Lung (tissue), 12 donors: ENCODE results near the gene SLC7A8. TPM values are rescaled to one million over a fixed set of nuclear protein-coding genes. Genes with fewer than 3 reads are reported as not detected.

Experiments
- ATAC-seq: fragments of 200-7000 bp; cut with Tn5 transposase; one replicate; pipeline ENCODE4 v1.9.1; 2020; ENCODE audit warnings: moderate number of reproducible peaks; ENCODE audit not compliant: insufficient read depth, low FRiP score
- DNase-seq, 3 donors: peaks; one replicate each; pipeline ENCODE4 v3.0.0-alpha.2; 2013 to 2017
- H3K27ac ChIP-seq, 2 donors: one replicate each; pipeline ENCODE4 v1.5.1; 2013; ENCODE audit warnings: mild to moderate bottlenecking in 2 of 2, moderate library complexity in 2 of 2, control low read depth in 1 of 2, inconsistent platforms in 1 of 2, low read depth in 1 of 2, low read length in 1 of 2
- H3K27me3 ChIP-seq, 3 donors: one replicate each; pipeline ENCODE4 v1.5.1; 2013; ENCODE audit warnings: low read length in 2 of 3; ENCODE audit not compliant: control insufficient read depth in 3 of 3, insufficient read depth in 3 of 3
- H3K36me3 ChIP-seq, 4 donors: one replicate each; pipeline ENCODE4 v1.5.1; 2013; ENCODE audit warnings: low read length in 4 of 4, mild to moderate bottlenecking in 1 of 4, moderate library complexity in 1 of 4; ENCODE audit not compliant: control insufficient read depth in 4 of 4, insufficient read depth in 4 of 4
- H3K4me1 ChIP-seq, 5 donors: one replicate each; pipeline ENCODE4 v1.5.1; 2013; ENCODE audit warnings: low read length in 5 of 5, mild to moderate bottlenecking in 2 of 5, moderate library complexity in 1 of 5; ENCODE audit not compliant: control insufficient read depth in 5 of 5, insufficient read depth in 5 of 5
- H3K4me3 ChIP-seq: one replicate; pipeline ENCODE4 v1.5.1; 2013; ENCODE audit warnings: mild to moderate bottlenecking, control low read depth, moderate library complexity
- H3K9ac ChIP-seq, 2 donors: one replicate each; pipeline ENCODE4 v1.5.1; 2013; ENCODE audit warnings: low read length in 2 of 2, control low read depth in 1 of 2; ENCODE audit not compliant: insufficient read depth in 1 of 2
- H3K9me3 ChIP-seq, 4 donors: one replicate each; pipeline ENCODE4 v1.5.1; 2013; ENCODE audit warnings: low read length in 3 of 4, mild to moderate bottlenecking in 1 of 4, moderate library complexity in 1 of 4; ENCODE audit not compliant: control insufficient read depth in 4 of 4, insufficient read depth in 3 of 4
- WGBS, 2 donors: extraction: QIAGEN DNeasy Blood & Tissue Kit; methylation state at CpG; one replicate each; pipeline ENCODE4 v1.1.7; 2013; 5-methylcytosine and 5-hydroxymethylcytosine counted together
- polyA plus RNA-seq, 2 donors: library from polyadenylated mRNA; stranded (reverse); fragments of 200-250 nt; gene quantifications; one replicate each; pipeline ENCODE4 v1.2.1, GENCODE V29; 2013
- total RNA-seq, 2 donors: library from RNA; depleted of rRNA in 1 of 2; stranded (reverse); fragments of >200 nt in 1 of 2; gene quantifications; one replicate each; pipeline ENCODE4 v1.2.1, GENCODE V29; 2014 to 2021
- TF ChIP-seq, protein P1 (sequence below): IDR thresholded peaks from 2 replicates; pipeline ENCODE4 v1.5.1; 2012; ENCODE audit warnings: mild to moderate bottlenecking; ENCODE audit errors: control extremely low read depth, extremely low read depth
- donor health status: control.
- donor health status: control.
- donor health status: Bipolar disorder and iron deficiency.
- donor health status: healthy.
- donor health status: DM: yes; HTN: yes; CAD: no.

Gene SLC7A8
- total and polyA plus RNA-seq, 4 donors = 28.1 to 74.0 (median 41.9) TPM

DNA sequence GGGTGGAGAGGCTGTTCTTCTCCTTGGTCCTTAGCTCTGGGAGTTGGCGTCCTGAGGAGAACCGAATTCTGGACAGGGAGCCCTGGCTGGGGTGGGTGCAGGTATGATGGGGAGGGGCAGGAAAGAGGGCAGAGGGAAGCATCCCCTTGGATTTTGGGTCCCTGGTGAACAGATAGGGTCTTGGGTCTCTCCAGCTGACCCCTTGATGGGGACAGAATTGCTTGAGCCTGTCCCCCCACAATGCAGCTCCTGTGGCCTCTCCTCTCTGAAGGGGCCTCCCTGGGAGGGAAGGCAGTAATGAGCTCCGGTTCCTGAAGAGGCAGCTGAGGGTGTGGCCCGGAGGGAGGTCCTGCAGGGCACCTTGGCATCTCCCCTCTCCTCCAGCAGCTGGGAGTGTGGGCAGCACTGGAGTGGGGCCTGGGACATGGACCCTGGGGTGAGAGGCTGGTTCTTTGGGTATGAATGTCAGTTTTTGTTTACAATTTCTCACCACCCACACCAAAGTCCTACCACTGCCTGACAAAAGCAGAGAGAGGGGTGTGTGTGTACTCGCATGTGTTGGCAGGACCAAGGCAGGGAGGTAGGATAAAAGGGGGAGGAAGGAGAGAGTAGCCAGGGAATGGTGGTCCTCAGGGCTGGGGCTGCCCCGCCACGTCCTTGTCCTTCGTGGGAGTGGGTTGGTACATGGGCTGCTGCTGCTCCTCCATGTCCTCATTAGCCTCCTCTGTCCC lies 56.7 kb downstream of the SLC7A8 start:
- Histone ChIP-seq H3K36me3 (peaks cover 0 to 41% (median 21%) of the 10 kb centered on the region in 4 donors), H3K9me3 (no peaks in the 10 kb centered on the region), H3K9ac (no peak overlapping the region), H3K27ac (no peak overlapping the region), H3K27me3 (no peaks in the 10 kb centered on the region), H3K4me1 (peaks cover 0 to 13% (median 5%) of the 10 kb centered on the region in 5 donors), H3K4me3 (no peak overlapping the region)
- 81 to 84% methylated on average over 8 of the region's 8 CpGs for WGBS, 2 donors
- TF ChIP-seq, protein P1, sequence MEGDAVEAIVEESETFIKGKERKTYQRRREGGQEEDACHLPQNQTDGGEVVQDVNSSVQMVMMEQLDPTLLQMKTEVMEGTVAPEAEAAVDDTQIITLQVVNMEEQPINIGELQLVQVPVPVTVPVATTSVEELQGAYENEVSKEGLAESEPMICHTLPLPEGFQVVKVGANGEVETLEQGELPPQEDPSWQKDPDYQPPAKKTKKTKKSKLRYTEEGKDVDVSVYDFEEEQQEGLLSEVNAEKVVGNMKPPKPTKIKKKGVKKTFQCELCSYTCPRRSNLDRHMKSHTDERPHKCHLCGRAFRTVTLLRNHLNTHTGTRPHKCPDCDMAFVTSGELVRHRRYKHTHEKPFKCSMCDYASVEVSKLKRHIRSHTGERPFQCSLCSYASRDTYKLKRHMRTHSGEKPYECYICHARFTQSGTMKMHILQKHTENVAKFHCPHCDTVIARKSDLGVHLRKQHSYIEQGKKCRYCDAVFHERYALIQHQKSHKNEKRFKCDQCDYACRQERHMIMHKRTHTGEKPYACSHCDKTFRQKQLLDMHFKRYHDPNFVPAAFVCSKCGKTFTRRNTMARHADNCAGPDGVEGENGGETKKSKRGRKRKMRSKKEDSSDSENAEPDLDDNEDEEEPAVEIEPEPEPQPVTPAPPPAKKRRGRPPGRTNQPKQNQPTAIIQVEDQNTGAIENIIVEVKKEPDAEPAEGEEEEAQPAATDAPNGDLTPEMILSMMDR = no peak
- no peak for DNase-seq
- ATAC-seq = no peak

DNA sequence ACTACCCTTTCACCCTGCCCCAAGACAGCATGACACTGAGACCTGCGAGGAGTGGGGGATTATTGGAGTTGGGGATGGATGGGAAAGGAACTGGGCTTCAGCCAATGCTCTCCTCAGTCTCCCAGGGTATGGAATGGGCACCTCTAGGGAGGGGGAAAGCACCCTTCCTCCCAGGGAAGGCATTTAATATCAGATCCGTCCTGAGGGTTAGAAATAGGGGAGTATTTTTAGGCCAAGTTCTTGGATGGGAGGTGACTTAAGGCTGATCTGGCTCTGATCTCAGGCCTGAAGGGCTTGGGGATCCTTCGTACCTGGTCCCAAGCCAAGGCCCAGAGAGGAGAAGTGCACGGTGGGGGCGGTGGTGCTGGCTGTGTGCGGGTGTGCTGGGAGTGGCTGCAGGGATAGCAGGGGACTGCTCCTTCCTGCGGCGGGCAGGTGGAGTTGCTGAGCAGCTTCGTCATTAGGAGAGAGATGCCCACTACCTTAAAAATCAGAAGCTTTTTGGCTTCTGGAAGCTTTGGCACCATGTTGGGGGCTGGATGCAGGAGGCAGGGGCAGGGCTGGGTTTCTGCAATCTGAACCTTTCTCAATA lies 57.4 kb downstream of the SLC7A8 start:
- DNase-seq (no peak), ATAC-seq (no peak)
- Histone ChIP-seq H3K4me1 (peaks cover 0 to 20% (median 9%) of the 10 kb centered on the region in 5 donors), H3K36me3 (peaks cover 0 to 35% (median 20%) of the 10 kb centered on the region in 4 donors), H3K27ac (no peak overlapping the region), H3K27me3 (no peaks in the 10 kb centered on the region), H3K9me3 (no peaks in the 10 kb centered on the region), H3K4me3 (no peak overlapping the region), H3K9ac (no peak overlapping the region)
- 70 to 84% methylated on average over 9 of the region's 9 CpGs for WGBS, 2 donors
- TF ChIP-seq, protein P1 = no peak

DNA sequence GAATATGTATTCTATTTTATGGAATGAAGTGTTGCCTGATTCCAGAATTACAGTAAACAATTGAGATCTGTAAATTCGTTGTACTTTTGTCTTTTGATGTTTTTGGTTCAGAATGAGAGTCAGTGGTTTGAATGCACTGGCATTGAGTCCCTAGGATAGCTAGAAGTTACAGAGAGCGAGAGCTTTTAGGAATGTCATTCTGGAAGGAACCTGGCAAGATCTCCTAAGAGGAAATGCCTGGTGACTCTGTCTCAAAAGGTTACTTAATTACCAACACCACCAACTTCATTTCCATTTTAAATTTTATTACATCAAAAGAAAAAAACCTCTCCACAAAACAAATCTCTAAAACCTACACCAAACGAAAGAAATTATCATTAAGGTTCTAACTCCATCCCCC lies 58.4 kb downstream of the SLC7A8 start:
- TF ChIP-seq, protein P1 = no peak
- WGBS, 2 donors = 63 to 72% methylated on average over 3 of the region's 3 CpGs

More for the DNA sequence above, 58.4 kb downstream of the SLC7A8 start:
- ATAC-seq = no peak
- Histone ChIP-seq H3K27ac (no peak overlapping the region), H3K4me1 (peaks cover 0 to 25% (median 11%) of the 10 kb centered on the region in 5 donors), H3K9ac (no peak overlapping the region), H3K4me3 (no peak overlapping the region), H3K9me3 (no peaks in the 10 kb centered on the region), H3K36me3 (peaks cover 0 to 29% (median 17%) of the 10 kb centered on the region in 4 donors), H3K27me3 (no peaks in the 10 kb centered on the region)
- DNase-seq = no peak
